ENCODE results near the gene IFIT1B.

IFIT1B gene

GRCh38 chr10:89374713-89375141 lies 3.1 kb upstream of the IFIT1B start:
- Histone ChIP-seq H3K4me1 (ENCODE audit: insufficient read depth, poor library complexity, severe bottlenecking) (peaks cover 11% of the 10 kb centered on the region), H3K27ac (ENCODE audit: poor library complexity, severe bottlenecking) (peak overlapping the region; percentile 29), H3K4me3 (ENCODE audit: severe bottlenecking) (no peak overlapping the region), H3K27me3 (ENCODE audit: insufficient read depth, poor library complexity, severe bottlenecking) (no peaks in the 10 kb centered on the region), H3K36me3 (ENCODE audit: low read depth) (no peaks in the 10 kb centered on the region), H3K9me3 (ENCODE audit: severe bottlenecking) (no peaks in the 10 kb centered on the region)
- peak; percentile 28; the same call in 2 of the 3 replicates for ATAC-seq (ENCODE audit: low read depth)
- TF ChIP-seq CTCF (IDR thresholded peaks at IDR 0.05; ENCODE audit: poor library complexity, severe bottlenecking): no peak
- no peak for DNase-seq (ENCODE audit: low spot score)

- no peaks in the 10 kb centered on the region for H3K9me3 ChIP-seq (ENCODE audit: severe bottlenecking)
- no peak overlapping the region for H3K4me3 ChIP-seq (ENCODE audit: severe bottlenecking)
- peaks cover 6% of the 10 kb centered on the region for H3K4me1 ChIP-seq (ENCODE audit: insufficient read depth, poor library complexity, severe bottlenecking)
- no peak for TF ChIP-seq CTCF (IDR thresholded peaks at IDR 0.05; ENCODE audit: poor library complexity, severe bottlenecking)
- ATAC-seq (ENCODE audit: low read depth) (no peak), DNase-seq (ENCODE audit: low spot score) (no peak)
- H3K27ac ChIP-seq (ENCODE audit: poor library complexity, severe bottlenecking): no peak overlapping the region
- no peaks in the 10 kb centered on the region for H3K27me3 ChIP-seq (ENCODE audit: insufficient read depth, poor library complexity, severe bottlenecking)
- H3K36me3 ChIP-seq (ENCODE audit: low read depth): no peaks in the 10 kb centered on the region
Observed at GRCh38 chr10:89379103-89379502, 1.2 kb downstream of the IFIT1B start.

GRCh38 chr10:89382757-89383156 lies 4.9 kb downstream of the IFIT1B start:
- no peak for ATAC-seq (ENCODE audit: low read depth)
- no peak for TF ChIP-seq CTCF (IDR thresholded peaks at IDR 0.05; ENCODE audit: poor library complexity, severe bottlenecking)

GRCh38 chr10:89384474-89385340 lies 6.9 kb downstream of the IFIT1B start:
- no peaks in the 10 kb centered on the region for H3K4me1 ChIP-seq (ENCODE audit: insufficient read depth, poor library complexity, severe bottlenecking)
- no peak overlapping the region for H3K27ac ChIP-seq (ENCODE audit: poor library complexity, severe bottlenecking)
- H3K9me3 ChIP-seq (ENCODE audit: severe bottlenecking): no peaks in the 10 kb centered on the region
- no peak for TF ChIP-seq CTCF (IDR thresholded peaks at IDR 0.05; ENCODE audit: poor library complexity, severe bottlenecking)
- DNase-seq (ENCODE audit: low spot score) (no peak), ATAC-seq (ENCODE audit: low read depth) (no peak)
- no peak overlapping the region for H3K4me3 ChIP-seq (ENCODE audit: severe bottlenecking)
- no peaks in the 10 kb centered on the region for H3K36me3 ChIP-seq (ENCODE audit: low read depth)
- H3K27me3 ChIP-seq (ENCODE audit: insufficient read depth, poor library complexity, severe bottlenecking): no peaks in the 10 kb centered on the region

More at GRCh38 chr10:89382757-89383156, 4.9 kb downstream of the IFIT1B start:
- Histone ChIP-seq H3K27ac (ENCODE audit: poor library complexity, severe bottlenecking) (no peak overlapping the region), H3K4me3 (ENCODE audit: severe bottlenecking) (no peak overlapping the region), H3K27me3 (ENCODE audit: insufficient read depth, poor library complexity, severe bottlenecking) (no peaks in the 10 kb centered on the region), H3K4me1 (ENCODE audit: insufficient read depth, poor library complexity, severe bottlenecking) (no peaks in the 10 kb centered on the region), H3K9me3 (ENCODE audit: severe bottlenecking) (no peaks in the 10 kb centered on the region), H3K36me3 (ENCODE audit: low read depth) (no peaks in the 10 kb centered on the region)
- DNase-seq (ENCODE audit: low spot score): no peak

- TF ChIP-seq CTCF (IDR thresholded peaks at IDR 0.05; ENCODE audit: poor library complexity, severe bottlenecking): no peak
- DNase-seq (ENCODE audit: low spot score) (no peak), ATAC-seq (ENCODE audit: low read depth) (no peak)
- Histone ChIP-seq H3K27me3 (ENCODE audit: insufficient read depth, poor library complexity, severe bottlenecking) (no peaks in the 10 kb centered on the region), H3K27ac (ENCODE audit: poor library complexity, severe bottlenecking) (no peak overlapping the region), H3K9me3 (ENCODE audit: severe bottlenecking) (no peaks in the 10 kb centered on the region), H3K4me1 (ENCODE audit: insufficient read depth, poor library complexity, severe bottlenecking) (peaks cover 13% of the 10 kb centered on the region), H3K36me3 (ENCODE audit: low read depth) (no peaks in the 10 kb centered on the region), H3K4me3 (ENCODE audit: severe bottlenecking) (no peak overlapping the region)
Observed at GRCh38 chr10:89388806-89389205, 10.9 kb downstream of the IFIT1B start.

Measured in RWPE2 (cell line).